Mammary epithelial cell (primary cell): ENCODE measurements around the gene UBL7.

ENCODE experiments used
- CTCF ChIP-seq, 2 donors: IDR thresholded peaks in 1 of 2; conservative IDR thresholded peaks in 1 of 2; 2 replicates each; pipeline ENCODE4 v1.5.1; 2011 to 2012; ENCODE audit warnings: inconsistent platforms in 2 of 2, low read length in 2 of 2, mild to moderate bottlenecking in 2 of 2, control low read depth in 1 of 2, low read depth in 1 of 2; ENCODE audit not compliant: insufficient read depth in 1 of 2; ENCODE audit errors: extremely low read depth in 1 of 2
- EZH2 ChIP-seq: IDR thresholded peaks from 2 replicates; pipeline ENCODE4 v1.6.1; 2012; ENCODE audit warnings: low read length, inconsistent platforms, borderline replicate concordance

- no peak for TF ChIP-seq CTCF (conservative IDR thresholded peaks at IDR 0.05 in 1 of 2, IDR thresholded peaks at IDR 0.05 in 1 of 2; ENCODE audit: extremely low read depth in 1 of 2, insufficient read depth in 1 of 2, low read depth in 1 of 2, low read length in 2 of 2)
- TF ChIP-seq EZH2 = no peak
Measured at GRCh38 chr15:74451861-74452835, 8.8 kb downstream of the UBL7 start.
